ENCODE results near the gene VWF. TPM values are rescaled to one million over a fixed set of nuclear protein-coding genes. Genes with fewer than 3 reads are reported as not detected.

The VWF gene
- total RNA-seq, 1 experiment from 2014 or later: 0.36 TPM

DNA sequence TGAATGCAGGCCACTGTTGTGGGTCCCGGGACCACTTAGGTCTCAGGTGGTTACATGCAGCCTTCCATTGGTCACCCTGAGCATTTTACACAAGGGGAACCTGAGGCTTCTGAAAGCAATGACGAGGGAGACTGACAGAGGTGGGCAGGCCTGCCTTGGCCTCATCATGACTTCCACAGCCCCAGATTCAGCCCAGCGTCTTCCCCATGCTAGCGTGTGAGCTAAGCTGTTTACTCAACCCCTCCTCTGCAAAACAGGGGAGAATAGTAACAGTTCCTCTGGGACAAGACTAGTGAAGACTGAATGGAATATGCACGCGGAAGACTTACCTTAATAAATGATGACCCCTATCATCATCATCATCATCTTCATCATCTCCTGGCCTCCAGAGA is 46.8 kb downstream of the VWF start:
- no peak for DNase-seq (ENCODE audit: low spot score)

GRCh38 chr12:6076776-6077691 is 47.4 kb downstream of the VWF start:
- DNase-seq (ENCODE audit: low spot score): no peak

- no peak for DNase-seq (ENCODE audit: low spot score)
Observed at GRCh38 chr12:6076346-6076745, 48.1 kb downstream of the VWF start.

- DNase-seq (ENCODE audit: low spot score): no peak
Observed at GRCh38 chr12:6074979-6075585, 49.4 kb downstream of the VWF start.

DNA sequence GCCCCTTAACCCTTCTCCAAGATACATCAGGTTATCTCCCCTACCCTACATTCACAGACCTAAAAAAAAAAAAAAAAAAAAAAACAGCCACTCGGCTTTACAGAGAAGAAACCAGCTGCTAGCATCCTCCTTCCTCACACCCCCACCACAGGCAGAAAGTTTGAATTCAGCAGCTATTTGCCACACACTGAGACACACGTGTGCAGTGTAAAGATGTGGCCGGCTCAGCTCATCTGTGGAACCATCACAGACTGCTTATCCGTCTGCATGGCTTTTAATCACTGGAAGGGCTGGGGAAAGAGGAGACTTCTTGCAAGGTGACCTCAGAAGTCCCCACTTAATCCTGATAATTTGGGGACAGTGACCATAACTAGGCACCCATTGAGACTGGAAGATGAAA is 50.0 kb downstream of the VWF start:
- DNase-seq (ENCODE audit: low spot score): no peak

- no peak for DNase-seq (ENCODE audit: low spot score)
Observed at GRCh38 chr12:6073426-6073825, 51.0 kb downstream of the VWF start.

GRCh38 chr12:6072302-6072752 is 52.1 kb downstream of the VWF start:
- no peak for DNase-seq (ENCODE audit: low spot score)

DNA sequence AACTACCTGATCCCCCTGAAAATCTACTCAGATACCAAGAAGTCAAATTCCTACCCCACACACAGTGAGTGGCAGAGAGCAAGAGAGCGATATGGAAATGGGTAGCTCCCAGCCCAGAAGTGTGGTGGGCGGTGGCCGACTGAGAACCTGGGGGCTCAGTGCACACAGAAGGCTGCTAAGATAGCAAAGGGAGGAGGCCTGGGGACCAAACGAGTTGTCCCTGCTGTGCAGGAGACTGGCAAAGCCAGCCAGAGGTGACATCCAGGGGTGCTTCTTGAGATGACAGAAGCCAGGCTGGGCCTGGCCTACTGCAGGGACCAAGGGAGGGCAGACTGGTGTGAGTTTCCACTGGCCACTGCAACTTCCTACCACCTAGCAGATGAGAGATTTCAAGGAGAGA is 52.9 kb downstream of the VWF start:
- DNase-seq (ENCODE audit: low spot score): no peak

DNA sequence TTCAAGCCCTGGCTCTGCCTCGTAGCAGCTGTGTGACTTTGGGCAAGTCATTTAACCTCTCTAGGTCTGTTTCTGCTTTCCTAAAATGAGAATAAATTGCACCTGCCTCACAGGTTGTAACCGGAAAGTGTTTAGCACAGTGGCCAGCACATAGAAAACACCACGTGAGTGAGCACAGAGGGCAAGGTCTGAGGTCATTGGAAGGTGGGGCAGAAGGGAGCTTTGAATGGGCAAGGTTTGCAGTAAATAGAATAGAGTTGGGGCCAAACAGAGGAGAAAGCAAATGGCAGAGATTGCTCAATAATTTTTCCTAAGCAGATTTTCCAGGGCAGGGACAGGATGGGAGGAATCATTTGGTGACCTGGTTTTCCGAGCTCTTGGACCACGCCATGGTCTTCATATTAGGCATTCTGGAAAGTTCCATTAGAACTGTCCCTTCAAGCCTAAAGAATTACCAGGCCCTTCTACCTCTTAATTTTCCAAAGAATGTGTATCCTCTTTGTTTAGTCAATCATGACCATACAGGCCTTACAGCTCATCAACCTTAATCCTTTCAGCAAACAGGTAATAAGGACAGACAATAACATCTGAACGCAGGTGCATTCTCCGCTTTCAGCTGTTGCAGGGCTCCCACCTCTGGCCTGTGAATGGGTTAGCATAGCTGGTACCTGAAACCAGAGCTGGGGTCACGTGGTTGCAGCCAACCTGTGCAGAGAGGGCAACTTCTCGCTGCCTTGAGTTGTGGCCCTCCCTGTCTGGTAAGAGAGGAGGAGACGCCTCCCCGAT is 53.8 kb downstream of the VWF start:
- DNase-seq (ENCODE audit: low spot score): no peak

DNA sequence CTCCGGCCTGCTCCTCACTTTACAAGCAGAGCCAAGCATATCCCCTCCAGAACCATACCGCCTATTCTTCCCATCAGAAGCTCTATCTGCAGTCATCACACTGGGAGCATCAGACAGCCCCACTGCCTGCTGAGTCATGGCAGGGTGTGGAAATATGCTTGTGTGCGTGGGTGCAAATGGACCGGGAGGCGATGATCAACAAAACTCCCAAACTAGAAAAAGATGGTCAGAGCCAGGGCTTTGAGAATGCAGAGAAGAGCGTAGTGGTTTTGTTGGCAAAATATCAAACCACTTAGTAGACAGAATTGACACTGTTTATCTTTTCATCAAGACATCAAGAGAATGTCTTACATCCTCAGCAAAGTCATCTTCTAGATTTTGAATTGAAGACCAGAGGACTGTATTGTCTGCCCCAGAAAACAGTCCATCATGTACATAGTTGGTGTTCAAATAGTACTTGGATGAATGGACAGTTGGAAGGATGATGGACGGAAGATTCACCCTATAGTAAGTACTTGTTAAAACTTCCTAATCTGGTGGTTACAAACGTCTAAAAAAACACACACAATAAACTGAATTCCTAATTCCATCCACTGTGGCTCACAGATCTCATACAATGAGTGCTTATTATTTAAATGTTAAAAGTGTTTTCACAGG is 54.9 kb downstream of the VWF start:
- no peak for DNase-seq (ENCODE audit: low spot score)

- no peak for DNase-seq (ENCODE audit: low spot score)
Observed at GRCh38 chr12:6068227-6068626, 56.2 kb downstream of the VWF start.

- no peak for DNase-seq (ENCODE audit: low spot score)
Observed at GRCh38 chr12:6067152-6067916, 57.1 kb downstream of the VWF start.

DNA sequence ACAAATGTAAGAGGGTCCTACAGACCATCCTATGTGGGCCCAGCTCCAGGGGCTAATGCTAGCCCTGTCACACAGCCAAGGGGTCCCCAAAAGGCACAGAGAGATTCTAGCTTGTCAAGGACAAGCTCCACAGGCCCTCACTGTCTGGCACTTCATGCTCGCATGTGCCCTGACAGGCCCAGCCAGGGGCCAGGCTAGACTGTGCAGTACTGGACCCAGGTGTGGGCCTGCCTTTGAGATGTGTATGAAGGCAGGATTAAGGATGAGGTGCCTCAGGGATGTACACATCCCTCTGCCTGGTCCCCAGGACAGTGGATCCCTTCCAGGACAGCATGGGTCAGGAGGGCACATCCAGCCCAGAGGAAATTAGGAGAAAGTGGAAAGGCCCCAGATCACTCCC is 57.8 kb downstream of the VWF start:
- no peak for DNase-seq (ENCODE audit: low spot score)

DNA sequence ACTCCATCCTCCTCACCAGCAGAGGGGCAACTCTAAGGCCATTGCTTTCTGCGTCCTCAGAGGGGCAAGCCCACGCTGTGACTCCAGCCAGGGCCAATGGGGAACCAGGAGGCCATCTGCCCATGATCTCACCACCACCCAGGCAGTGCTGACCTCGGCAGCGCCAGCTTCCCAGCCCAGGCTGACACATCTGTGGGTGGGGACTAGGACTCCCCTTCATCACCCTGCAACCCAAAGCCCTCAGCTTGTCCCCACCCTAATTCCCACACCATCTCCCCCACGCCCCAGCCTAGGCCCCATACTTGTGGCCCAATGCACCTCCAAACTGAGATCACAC is 58.6 kb downstream of the VWF start:
- DNase-seq (ENCODE audit: low spot score): no peak

- no peak for DNase-seq (ENCODE audit: low spot score)
Observed at GRCh38 chr12:6065131-6065862, 59.2 kb downstream of the VWF start.

DNA sequence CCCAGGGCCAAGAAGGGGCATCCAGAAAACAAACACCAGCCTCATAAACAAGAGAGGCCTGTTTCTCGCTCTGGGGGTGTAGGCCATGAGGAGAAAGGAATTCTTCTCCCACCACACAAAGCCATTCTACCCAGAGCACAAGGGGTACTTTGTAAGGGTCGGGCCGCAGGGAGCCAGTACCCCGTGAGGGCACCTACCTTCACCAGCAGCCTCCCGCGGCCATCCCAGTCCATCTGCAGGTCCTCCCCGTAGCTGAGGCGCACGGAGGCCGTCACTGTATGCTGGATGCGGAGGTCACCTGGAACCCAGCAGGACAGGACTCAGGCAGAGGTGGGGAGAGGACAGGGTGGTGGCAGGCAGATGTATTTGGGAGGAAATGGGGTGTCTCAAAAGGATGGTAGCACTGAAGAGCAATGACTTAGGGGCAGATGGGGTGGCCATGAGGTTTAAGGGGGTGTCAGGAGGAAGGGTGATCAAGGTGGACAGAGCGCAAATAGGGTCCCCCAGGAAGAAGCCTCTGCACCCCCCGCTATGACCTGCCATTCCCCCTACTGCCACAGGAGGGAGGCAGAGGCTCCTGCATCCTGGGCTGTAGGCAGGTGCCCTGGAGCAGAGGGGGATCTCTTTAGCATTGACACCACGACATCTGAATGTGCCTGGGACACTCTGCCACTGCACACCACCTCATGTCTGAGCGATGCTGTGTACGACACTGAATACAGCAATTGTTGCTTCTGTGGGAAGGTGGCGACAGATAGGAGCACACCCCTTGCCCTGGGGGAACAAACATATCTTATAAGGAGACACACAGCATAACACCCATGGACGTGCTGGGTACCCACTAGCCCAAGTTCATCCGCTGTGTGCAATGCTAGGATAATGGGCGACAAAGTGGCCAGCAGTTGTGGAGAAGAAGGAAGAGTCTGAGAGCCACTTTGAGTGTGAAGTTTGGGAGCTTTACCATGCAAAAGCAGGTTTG is 61.4 kb downstream of the VWF start:
- no peak for DNase-seq (ENCODE audit: low spot score)

DNA sequence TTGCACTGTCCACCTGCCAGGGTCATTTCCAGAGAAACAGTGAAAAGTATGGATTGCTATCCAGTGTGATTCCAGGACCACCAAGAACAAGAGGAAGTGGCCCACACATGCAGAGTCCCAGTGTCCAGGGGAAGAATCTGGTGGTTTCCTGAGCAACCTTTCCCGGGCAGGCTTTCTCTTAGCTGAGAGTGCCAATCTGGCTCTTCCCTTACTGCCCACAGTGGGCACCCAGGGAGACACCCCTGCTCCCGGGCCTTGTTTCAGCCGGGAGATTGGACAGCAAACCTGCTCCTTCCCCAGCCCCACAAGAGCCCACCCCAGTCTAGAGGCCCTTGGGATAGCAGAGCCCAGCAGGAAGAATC is 62.1 kb downstream of the VWF start:
- no peak for DNase-seq (ENCODE audit: low spot score)

GRCh38 chr12:6061660-6062059 is 62.8 kb downstream of the VWF start:
- DNase-seq (ENCODE audit: low spot score): no peak

- DNase-seq (ENCODE audit: low spot score): no peak
Observed at GRCh38 chr12:6059860-6060565, 64.5 kb downstream of the VWF start.

Data from A172 (cell line).